A549 (cell line): ENCODE data around the gene L3MBTL4. TPM values are rescaled to one million over a fixed set of nuclear protein-coding genes. Genes with fewer than 3 reads are reported as not detected.
"Not testable (repeated sequence)": the region's sequence is repeated elsewhere in the genome, so short reads cannot be mapped to it uniquely, and the experiment has no call there.

ENCODE experiments used
- ATAC-seq, 2 experiments: fragments of 200-7000 bp in 1 of 2; fragments of >200 bp in 1 of 2; cut with Nextera tagmentation in 1 of 2; cut with Tn5 transposase in 1 of 2; 3 replicates each; pipeline versions ENCODE4 v1.8.0 to v1.9.1; 2018 to 2020; ENCODE audit warnings: mild to moderate bottlenecking in 1 of 2, moderate library complexity in 1 of 2
- CTCF ChIA-PET: fragments of 300-600 bp; sonication (Branson Sonifier 250); formaldehyde crosslinking; extraction: SDS; loops from one replicate; lab custom pipeline; 2021; ENCODE audit warnings: antibody characterized with exemption, inconsistent platforms; lab: Yijun Ruan, JAX
- POLR2A ChIA-PET: fragments of 350-600 bp; formaldehyde crosslinking; extraction: SDS; loops from one replicate; lab custom pipeline; 2021; ENCODE audit warnings: antibody characterized with exemption, inconsistent platforms; lab: Yijun Ruan, JAX
- DNase-seq, 2 experiments: peaks; one replicate each; pipeline versions ENCODE4 v3.0.0 to v3.0.0-alpha.2; 2011 to 2016; ENCODE audit warnings: low read depth in 1 of 2, low spot score in 1 of 2
- FAIRE-seq: peaks from 2 replicates; lab custom pipeline; 2011; peaks lifted over from hg19 to GRCh38; lab: Jason Lieb, UNC
- H3K27ac ChIP-seq, 2 experiments: fragments of >200 bp; sonication (Bioruptor Twin); formaldehyde crosslinking; 3 replicates each; pipeline ENCODE4 v1.5.1; 2016 to 2017
- H3K4me1 ChIP-seq: fragments of >200 bp; sonication (Bioruptor Twin); formaldehyde crosslinking; 3 replicates; pipeline ENCODE4 v1.6.1; 2016
- H3K4me2 ChIP-seq: fragments of >200 bp; sonication (Bioruptor Twin); formaldehyde crosslinking; 3 replicates; pipeline ENCODE4 v1.6.1; 2016
- H3K4me3 ChIP-seq: fragments of >200 bp; sonication (Bioruptor Twin); formaldehyde crosslinking; 3 replicates; pipeline ENCODE4 v1.5.1; 2016
- H3K9me3 ChIP-seq: fragments of >200 bp; sonication (Bioruptor Twin); formaldehyde crosslinking; 3 replicates; pipeline ENCODE4 v1.6.1; 2016
- BHLHE40 ChIP-seq: IDR thresholded peaks from 2 replicates; pipeline ENCODE4 v1.6.1; 2012; ENCODE audit warnings: low read depth, low read length, inconsistent platforms
- CBX8 ChIP-seq: fragments of 200-600 bp; sonication (generic); IDR thresholded peaks from 2 replicates; pipeline ENCODE4 v1.6.1; 2016
- CEBPB ChIP-seq, 2 experiments: fragments of >200 bp in 1 of 2; sonication (Bioruptor Twin) in 1 of 2; formaldehyde crosslinking in 1 of 2; IDR thresholded peaks; 2 replicates each; pipeline ENCODE4 v1.6.1; 2012 to 2016
- EP300 ChIP-seq, 2 experiments: fragments of >200 bp; sonication (Bioruptor Twin); formaldehyde crosslinking; IDR thresholded peaks; 2 replicates in 1 of 2; 3 replicates in 1 of 2; pipeline ENCODE4 v1.6.1; 2016 to 2017
- ESRRA ChIP-seq: fragments of 150-350 bp; IDR thresholded peaks from 2 replicates; pipeline ENCODE4 v1.6.1; 2014; ENCODE audit warnings: mild to moderate bottlenecking, low read length, borderline replicate concordance
- HDAC2 ChIP-seq: fragments of 200-600 bp; sonication (generic); IDR thresholded peaks from 2 replicates; pipeline ENCODE4 v1.6.1; 2016
- HEYL ChIP-seq: fragments of 250-450 bp; sonication (Bioruptor Pico); IDR thresholded peaks from 2 replicates; pipeline ENCODE4 v1.8.0; 2021; ENCODE audit warnings: mild to moderate bottlenecking, moderate library complexity
- HOXB13 ChIP-seq: fragments of 250-450 bp; sonication (Bioruptor Pico); IDR thresholded peaks from 2 replicates; pipeline ENCODE4 v1.5.0; 2020; ENCODE audit warnings: low read depth, mild to moderate bottlenecking, moderate library complexity
- PHF8 ChIP-seq: fragments of 200-600 bp; sonication (generic); IDR thresholded peaks from 2 replicates; pipeline ENCODE4 v1.6.1; 2016; ENCODE audit warnings: low read depth, mild to moderate bottlenecking, antibody characterized with exemption, moderate library complexity, borderline replicate concordance
- RFX5 ChIP-seq: fragments of 450-650 bp; IDR thresholded peaks from 2 replicates; pipeline ENCODE4 v1.7.1; 2014; ENCODE audit warnings: antibody characterized with exemption, mild to moderate bottlenecking, moderate library complexity
- TP53 ChIP-seq: fragments of 250-450 bp; sonication (Bioruptor Pico); IDR thresholded peaks from 2 replicates; pipeline ENCODE4 v1.5.0; 2021; ENCODE audit warnings: mild to moderate bottlenecking, moderate library complexity
- ZC3H11A ChIP-seq: fragments of 450-650 bp; IDR thresholded peaks from 2 replicates; pipeline ENCODE4 v1.6.1; 2014; ENCODE audit warnings: antibody characterized with exemption, mild to moderate bottlenecking
- ZSCAN20 ChIP-seq: fragments of 250-450 bp; sonication (Bioruptor Pico); IDR thresholded peaks from 2 replicates; pipeline ENCODE4 v1.8.0; 2022; ENCODE audit warnings: mild to moderate bottlenecking, moderate library complexity
- WGBS: methylation state at CpG from one replicate; pipeline ENCODE4 v1.1.6; 2017; ENCODE audit errors: missing lambda C conversion rate; 5-methylcytosine and 5-hydroxymethylcytosine counted together
- polyA plus RNA-seq, 4 experiments: library from polyadenylated mRNA; depleted of rRNA in 3 of 4; stranded (reverse); fragments of >200 nt; fragmentation: RNase III in 1 of 4; extraction: RNeasy Plus Mini Kit Qiagen cat#74134 plus additional on column Dnase treatment in 1 of 4; gene quantifications; 2 replicates in 3 of 4; 3 replicates in 1 of 4; pipeline ENCODE4 v1.2.3, GENCODE V29; 2011 to 2017
- TF ChIP-seq, protein P1 (sequence below): fragments of >200 bp; sonication (Bioruptor Twin); formaldehyde crosslinking; IDR thresholded peaks from 3 replicates; pipeline ENCODE4 v1.5.1; 2016

The L3MBTL4 gene
- polyA plus RNA-seq, 2 of the 4 experiments (the other 2 are of a cell fraction), result 0.03 to 0.06 TPM

DNA sequence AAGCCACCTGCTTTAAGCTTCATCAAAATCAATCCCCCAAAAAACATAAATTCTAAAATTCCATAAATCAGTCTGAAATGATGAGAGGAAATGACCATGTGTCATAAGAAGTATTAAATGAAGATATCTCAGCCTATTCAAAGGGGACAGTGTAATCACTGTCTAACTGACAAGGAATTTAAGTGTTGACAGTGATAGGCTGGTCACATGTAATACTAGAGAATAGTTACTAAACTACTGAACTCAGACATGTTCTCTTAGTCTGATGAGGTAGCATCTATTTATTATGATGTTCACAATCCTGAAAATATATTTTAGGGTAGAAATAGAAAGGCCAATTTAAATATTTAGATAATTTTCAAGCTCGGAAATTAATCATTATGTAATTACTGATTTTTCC is 216.1 kb downstream of the L3MBTL4 start:
- CTCF ChIA-PET, result no interaction called here
- no peak overlapping the region for H3K27ac ChIP-seq

DNA sequence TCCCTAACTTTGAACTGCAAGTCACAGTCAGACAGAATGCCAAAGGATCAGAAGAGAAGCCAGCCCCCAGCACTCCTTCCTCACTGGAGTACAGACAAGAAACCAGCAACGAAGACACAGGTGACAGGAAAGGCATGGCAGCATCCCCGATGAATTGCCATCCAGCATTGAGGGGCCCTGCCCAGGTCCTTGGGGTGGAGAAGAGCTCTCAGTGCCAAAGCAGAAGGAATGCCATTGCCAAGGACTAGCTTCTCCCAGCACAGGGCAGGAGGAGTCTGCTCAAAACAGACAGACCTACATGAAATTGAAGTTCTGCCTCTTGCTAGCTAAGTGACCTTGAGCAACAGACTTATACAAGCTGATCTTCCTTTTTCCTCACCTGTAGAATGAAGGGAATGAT is 220.1 kb downstream of the L3MBTL4 start:
- no peak for ATAC-seq
- no peak for DNase-seq
- H3K27ac ChIP-seq, result no peak overlapping the region
- no peak overlapping the region for H3K4me3 ChIP-seq
- no peak for TF ChIP-seq HEYL (CRISPR knock-in tag)
- no peak for TF ChIP-seq TP53
- TF ChIP-seq HDAC2, result no peak
- no peak for TF ChIP-seq EP300 (IDR thresholded peaks at IDR 0.05)
- no peak for TF ChIP-seq ZSCAN20
- TF ChIP-seq HOXB13, result no peak
- no peak for FAIRE-seq
- H3K9me3 ChIP-seq, result no peaks in the 10 kb centered on the region
- H3K4me1 ChIP-seq, result no peaks in the 10 kb centered on the region
- no peak overlapping the region for H3K4me2 ChIP-seq
- no CpG with 5 or more reads among the region's 2 CpGs for WGBS
- ChIA-PET POLR2A (no interaction called here), CTCF (no interaction called here)

More for the DNA sequence above, 216.1 kb downstream of the L3MBTL4 start:
- no peaks in the 10 kb centered on the region for H3K4me1 ChIP-seq
- H3K4me3 ChIP-seq, result no peak overlapping the region
- TF ChIP-seq ZC3H11A (no peak), EP300 (IDR thresholded peaks at IDR 0.05) (no peak), PHF8 (no peak), CEBPB (IDR thresholded peaks at IDR 0.05) (no peak), ESRRA (no peak)
- ATAC-seq, result no peak
- DNase-seq, result no peak
- no peak overlapping the region for H3K4me2 ChIP-seq
- WGBS, result 5% methylated on average over 1 of the region's 1 CpG
- FAIRE-seq, result no peak
- POLR2A ChIA-PET, result no interaction called here
- H3K9me3 ChIP-seq, result no peaks in the 10 kb centered on the region

DNA sequence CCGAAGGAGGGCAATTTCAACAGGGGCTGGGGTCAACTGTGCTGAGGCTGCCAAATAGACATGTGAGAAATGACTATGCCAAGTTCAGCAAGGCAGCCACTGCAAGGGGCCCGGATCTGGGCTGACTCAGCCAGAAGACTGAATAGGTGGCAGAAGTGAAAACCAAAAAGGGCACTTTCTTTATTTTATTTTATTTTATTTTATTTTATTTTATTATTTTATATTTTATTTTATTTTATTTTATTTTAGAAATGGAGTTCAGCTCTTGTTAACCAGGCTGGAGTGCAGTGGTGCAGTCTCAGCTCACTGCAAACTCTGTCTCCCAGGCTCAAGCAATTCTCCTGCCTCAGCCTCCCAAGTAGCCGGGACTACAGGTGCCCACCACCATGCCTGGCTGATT is 228.9 kb downstream of the L3MBTL4 start:
- H3K4me2 ChIP-seq, FAIRE-seq, CTCF ChIA-PET, H3K4me3 ChIP-seq, H3K27ac ChIP-seq, ATAC-seq, H3K9me3 ChIP-seq, POLR2A ChIA-PET, DNase-seq, H3K4me1 ChIP-seq: not testable (repeated sequence)
- 7% methylated on average over 3 of the region's 3 CpGs for WGBS

DNA sequence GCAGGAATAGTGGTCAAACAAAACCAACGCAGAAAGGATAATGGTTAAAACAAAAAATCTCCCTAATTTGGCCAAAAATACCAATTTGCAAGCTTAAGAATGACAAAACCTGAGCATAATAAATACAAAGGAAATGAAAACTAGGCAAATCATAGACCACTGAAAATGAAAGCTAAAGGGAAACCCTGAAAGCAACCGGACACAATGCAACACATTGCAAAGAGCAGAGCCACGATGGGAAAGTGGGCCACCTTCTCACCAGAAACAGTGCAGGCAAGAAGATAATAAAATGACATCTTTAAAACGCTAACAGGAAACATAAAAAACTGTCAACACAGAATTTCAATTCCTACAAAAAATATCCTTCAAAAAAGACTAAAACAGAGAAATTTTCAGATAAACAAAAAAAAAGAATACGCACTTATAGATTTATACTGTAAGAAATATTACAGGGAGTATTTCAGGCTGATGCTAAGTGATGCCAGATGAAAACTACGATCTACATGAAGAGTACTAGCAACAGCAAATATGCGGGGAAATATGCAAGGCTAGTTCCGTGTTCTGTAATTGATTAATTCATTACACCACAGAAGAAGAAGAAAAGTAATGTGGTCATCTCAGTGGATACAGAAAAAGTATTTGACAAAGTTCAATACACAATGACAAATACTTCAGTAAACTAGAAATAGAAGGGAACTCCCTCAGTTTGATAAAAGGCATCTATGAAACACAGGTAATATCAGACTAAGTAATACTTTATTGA is 239.5 kb downstream of the L3MBTL4 start:
- Histone ChIP-seq H3K4me1 (no peaks in the 10 kb centered on the region), H3K4me2 (no peak overlapping the region), H3K4me3 (no peak overlapping the region)
- DNase-seq, result no peak
- 26% methylated on average over 8 of the region's 8 CpGs for WGBS
- ATAC-seq, result no peak
- TF ChIP-seq RFX5, result no peak
- no peak for TF ChIP-seq HEYL (CRISPR knock-in tag)
- TF ChIP-seq CBX8, result no peak
- TF ChIP-seq, protein P1, sequence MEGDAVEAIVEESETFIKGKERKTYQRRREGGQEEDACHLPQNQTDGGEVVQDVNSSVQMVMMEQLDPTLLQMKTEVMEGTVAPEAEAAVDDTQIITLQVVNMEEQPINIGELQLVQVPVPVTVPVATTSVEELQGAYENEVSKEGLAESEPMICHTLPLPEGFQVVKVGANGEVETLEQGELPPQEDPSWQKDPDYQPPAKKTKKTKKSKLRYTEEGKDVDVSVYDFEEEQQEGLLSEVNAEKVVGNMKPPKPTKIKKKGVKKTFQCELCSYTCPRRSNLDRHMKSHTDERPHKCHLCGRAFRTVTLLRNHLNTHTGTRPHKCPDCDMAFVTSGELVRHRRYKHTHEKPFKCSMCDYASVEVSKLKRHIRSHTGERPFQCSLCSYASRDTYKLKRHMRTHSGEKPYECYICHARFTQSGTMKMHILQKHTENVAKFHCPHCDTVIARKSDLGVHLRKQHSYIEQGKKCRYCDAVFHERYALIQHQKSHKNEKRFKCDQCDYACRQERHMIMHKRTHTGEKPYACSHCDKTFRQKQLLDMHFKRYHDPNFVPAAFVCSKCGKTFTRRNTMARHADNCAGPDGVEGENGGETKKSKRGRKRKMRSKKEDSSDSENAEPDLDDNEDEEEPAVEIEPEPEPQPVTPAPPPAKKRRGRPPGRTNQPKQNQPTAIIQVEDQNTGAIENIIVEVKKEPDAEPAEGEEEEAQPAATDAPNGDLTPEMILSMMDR, result no peak
- no peak for TF ChIP-seq BHLHE40
- TF ChIP-seq, all 56 proteins: peak for 0
- ChIA-PET CTCF (interaction anchor here (0.6 kb wide), 1 partner anchor 1505 kb away, joined by 5 read pairs; no protein-coding TSS in a partner anchor), POLR2A (no interaction called here)
- H3K27ac ChIP-seq, result no peak overlapping the region
- FAIRE-seq, result no peak
- H3K9me3 ChIP-seq, result no peaks in the 10 kb centered on the region

DNA sequence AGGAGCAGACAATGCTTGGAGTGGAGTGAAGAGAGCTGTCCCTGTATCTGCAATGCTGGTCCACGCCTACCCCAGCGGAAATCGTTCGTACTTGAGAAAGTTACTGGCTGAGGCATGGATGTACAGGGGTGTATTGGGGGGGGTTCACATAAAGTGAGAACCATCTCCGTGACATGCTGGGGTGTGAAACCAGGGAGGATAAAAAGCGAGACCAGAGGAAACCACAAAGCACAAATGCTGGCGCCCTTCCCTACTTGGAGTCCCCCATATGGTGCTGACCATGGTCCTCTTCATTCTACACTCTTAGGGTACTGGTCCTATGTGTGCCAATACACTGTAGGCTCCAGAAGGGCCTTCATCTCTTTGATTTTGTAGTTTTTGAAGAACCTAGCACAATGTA is 244.1 kb downstream of the L3MBTL4 start:
- TF ChIP-seq ZC3H11A (no peak), EP300 (IDR thresholded peaks at IDR 0.05) (no peak), TP53 (no peak)
- FAIRE-seq (no peak), ATAC-seq (no peak), DNase-seq (no peak)
- CTCF ChIA-PET, result no interaction called here
- no peaks in the 10 kb centered on the region for H3K4me1 ChIP-seq
- WGBS, result 24% methylated on average over 7 of the region's 7 CpGs
- no peaks in the 10 kb centered on the region for H3K9me3 ChIP-seq
- no peak overlapping the region for H3K4me3 ChIP-seq
- H3K4me2 ChIP-seq, result no peak overlapping the region
- no peak overlapping the region for H3K27ac ChIP-seq
- POLR2A ChIA-PET, result no interaction called here
